ENCODE measurements around the gene DAPK2.

DAPK2 gene

DNA sequence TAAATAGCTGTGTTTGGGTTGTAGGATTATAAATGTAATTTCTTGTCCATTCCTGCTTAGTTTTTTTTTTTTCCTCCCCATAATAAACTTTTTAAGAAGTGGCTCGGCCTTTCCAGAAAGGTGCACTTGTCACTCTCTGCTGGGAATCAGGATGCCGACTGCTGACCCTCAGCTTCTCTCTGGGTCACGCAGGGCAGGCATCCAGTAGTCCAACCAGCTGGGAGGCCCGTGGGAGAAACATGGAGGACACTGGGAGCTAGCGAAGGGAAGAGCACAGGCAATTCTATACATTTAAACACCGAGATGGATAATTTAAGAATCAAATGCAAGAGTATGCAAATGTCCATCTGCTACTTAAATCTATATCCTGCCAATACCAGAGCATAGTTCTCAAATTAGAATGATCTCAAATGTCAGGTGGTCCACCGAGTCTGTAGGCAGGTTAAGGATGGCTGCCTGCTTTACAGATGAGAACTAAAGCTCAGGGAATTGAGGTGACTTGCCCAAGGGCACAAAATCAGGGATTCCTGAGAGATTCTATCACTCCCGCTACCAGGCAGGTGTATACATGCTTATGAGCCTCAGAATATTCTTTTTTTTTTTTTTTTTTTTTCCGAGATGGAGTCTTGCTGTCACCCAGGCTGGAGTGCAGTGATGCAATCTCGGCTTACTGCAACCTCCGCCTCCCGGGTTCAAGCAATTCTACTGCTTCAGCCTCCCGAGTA lies 64.5 kb downstream of the DAPK2 start:
- TF ChIP-seq, protein P1, sequence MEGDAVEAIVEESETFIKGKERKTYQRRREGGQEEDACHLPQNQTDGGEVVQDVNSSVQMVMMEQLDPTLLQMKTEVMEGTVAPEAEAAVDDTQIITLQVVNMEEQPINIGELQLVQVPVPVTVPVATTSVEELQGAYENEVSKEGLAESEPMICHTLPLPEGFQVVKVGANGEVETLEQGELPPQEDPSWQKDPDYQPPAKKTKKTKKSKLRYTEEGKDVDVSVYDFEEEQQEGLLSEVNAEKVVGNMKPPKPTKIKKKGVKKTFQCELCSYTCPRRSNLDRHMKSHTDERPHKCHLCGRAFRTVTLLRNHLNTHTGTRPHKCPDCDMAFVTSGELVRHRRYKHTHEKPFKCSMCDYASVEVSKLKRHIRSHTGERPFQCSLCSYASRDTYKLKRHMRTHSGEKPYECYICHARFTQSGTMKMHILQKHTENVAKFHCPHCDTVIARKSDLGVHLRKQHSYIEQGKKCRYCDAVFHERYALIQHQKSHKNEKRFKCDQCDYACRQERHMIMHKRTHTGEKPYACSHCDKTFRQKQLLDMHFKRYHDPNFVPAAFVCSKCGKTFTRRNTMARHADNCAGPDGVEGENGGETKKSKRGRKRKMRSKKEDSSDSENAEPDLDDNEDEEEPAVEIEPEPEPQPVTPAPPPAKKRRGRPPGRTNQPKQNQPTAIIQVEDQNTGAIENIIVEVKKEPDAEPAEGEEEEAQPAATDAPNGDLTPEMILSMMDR (IDR thresholded peaks at IDR 0.05; ENCODE audit: low read depth, low read length, missing control alignments) = no peak
- in situ Hi-C loops (cut with HindIII; ENCODE audit: low sequenced_read_pairs) = no loop called here
- H3K4me3 ChIP-seq (ENCODE audit: low read depth, low read length) = no peak overlapping the region
- no peak for DNase-seq (ENCODE audit: low read depth)

DNA sequence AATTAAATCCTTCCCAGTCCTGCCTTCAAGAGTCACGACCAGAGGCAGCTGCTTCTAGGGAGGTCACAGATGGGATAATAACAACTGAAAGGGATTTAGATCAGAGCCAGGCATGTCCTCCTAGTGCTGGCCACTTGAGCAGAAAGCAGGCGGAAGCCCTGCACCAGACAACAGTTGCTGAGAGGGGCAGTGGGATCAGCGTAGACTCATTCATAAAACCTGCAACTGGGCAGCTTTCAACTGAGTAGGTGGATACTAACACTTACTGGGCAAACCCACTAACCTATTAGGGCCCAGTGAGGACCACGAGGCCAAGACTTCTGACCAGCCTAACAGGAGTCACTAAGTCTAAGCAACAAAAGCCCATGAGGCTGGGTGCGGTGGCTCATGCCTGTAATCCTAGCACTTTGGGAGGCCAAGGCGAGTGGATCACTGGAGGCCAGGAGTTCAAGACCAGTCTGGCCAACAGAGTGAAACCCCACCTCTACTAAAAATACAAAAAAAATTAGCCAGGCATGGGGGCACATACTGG lies 67.0 kb downstream of the DAPK2 start:
- no peak overlapping the region for H3K4me3 ChIP-seq (ENCODE audit: low read depth, low read length)
- no peak for DNase-seq (ENCODE audit: low read depth)
- in situ Hi-C loops (cut with HindIII; ENCODE audit: low sequenced_read_pairs) = no loop called here
- TF ChIP-seq, protein P1 (IDR thresholded peaks at IDR 0.05; ENCODE audit: low read depth, low read length, missing control alignments) = no peak

DNA sequence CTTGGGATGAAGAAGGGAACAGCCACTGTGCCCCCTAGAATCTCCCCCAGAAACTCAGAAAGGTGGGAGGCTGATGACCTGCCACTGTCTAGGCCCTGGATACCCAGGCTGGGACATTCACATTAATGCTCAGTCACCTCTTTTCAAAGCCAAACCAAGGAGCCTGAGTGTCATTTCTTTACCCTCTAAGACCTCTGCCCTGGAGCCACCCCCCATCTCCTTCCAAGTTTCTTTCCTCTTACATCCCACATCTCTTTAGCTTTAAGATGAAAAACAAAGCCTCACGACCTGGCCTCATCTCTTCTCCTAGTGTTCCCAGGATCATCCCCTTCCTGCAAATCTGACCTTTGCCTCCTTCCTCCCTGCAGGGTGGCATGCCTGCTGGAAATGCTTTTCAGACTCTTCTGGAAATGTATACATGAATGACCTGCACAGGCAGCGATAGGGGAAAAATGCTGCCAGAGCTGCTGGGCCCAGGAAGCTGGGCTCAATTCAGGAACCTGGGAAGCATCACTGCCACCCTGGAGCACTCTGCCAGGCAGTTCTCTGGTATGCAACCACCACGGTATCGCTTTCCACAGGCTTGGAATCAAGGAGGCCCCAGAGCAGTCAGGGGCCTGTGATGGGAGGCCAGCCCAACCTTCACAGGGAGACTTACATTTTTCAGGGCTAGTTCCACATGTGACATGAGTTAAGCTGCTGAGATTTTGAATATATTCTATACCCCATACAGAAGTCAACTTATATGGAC lies 67.6 kb downstream of the DAPK2 start:
- TF ChIP-seq, protein P1 (IDR thresholded peaks at IDR 0.05; ENCODE audit: low read depth, low read length, missing control alignments) = no peak
- H3K4me3 ChIP-seq (ENCODE audit: low read depth, low read length) = no peak overlapping the region
- in situ Hi-C loops (cut with HindIII; ENCODE audit: low sequenced_read_pairs) = no loop called here
- no peak for DNase-seq (ENCODE audit: low read depth)

DNA sequence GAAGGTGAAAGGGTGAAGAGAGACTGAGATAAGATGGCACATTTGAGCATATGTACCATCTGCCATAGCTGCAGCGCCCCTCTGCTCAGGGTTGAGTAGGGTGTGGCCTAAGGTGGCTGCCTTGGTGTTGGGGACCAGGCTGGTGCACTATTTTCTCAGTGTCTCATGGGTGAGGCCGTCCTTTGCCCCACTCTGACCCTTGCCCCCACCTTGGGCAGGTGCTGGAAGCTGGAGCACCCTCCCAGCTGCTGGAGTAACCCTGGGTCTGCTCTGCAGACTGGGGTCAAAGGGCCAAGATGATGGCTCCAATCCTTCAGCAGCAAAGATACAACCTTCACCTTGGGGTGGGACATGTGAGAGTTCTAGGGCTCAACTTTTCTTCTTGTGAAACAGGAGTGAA lies 69.2 kb downstream of the DAPK2 start:
- DNase-seq (ENCODE audit: low read depth) = no peak
- TF ChIP-seq, protein P1 (IDR thresholded peaks at IDR 0.05; ENCODE audit: low read depth, low read length, missing control alignments) = no peak
- H3K4me3 ChIP-seq (ENCODE audit: low read depth, low read length) = no peak overlapping the region
- in situ Hi-C loops (cut with HindIII; ENCODE audit: low sequenced_read_pairs) = no loop called here

DNA sequence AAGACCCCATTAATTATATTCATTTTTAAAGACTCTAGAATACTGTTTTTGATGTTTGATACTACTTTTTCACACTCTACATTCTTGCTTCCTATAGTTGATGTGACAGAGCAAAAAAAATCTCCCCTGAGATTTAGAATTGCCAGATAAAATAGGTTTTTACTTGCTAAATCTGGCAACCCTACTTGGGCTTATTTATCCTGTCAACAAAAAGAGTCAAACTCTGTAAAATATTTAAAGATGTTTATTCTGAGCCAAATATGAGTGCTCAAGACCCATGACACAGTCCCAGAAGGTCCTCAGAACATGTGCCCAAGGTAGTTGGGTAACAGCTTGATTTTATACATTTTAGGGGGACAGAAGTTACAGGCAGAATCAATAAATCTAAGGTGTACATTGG lies 72.3 kb downstream of the DAPK2 start:
- H3K4me3 ChIP-seq (ENCODE audit: low read depth, low read length) = no peak overlapping the region
- TF ChIP-seq, protein P1 (IDR thresholded peaks at IDR 0.05; ENCODE audit: low read depth, low read length, missing control alignments) = no peak
- no peak for DNase-seq (ENCODE audit: low read depth)
- in situ Hi-C loops (cut with HindIII; ENCODE audit: low sequenced_read_pairs) = no loop called here

DNA sequence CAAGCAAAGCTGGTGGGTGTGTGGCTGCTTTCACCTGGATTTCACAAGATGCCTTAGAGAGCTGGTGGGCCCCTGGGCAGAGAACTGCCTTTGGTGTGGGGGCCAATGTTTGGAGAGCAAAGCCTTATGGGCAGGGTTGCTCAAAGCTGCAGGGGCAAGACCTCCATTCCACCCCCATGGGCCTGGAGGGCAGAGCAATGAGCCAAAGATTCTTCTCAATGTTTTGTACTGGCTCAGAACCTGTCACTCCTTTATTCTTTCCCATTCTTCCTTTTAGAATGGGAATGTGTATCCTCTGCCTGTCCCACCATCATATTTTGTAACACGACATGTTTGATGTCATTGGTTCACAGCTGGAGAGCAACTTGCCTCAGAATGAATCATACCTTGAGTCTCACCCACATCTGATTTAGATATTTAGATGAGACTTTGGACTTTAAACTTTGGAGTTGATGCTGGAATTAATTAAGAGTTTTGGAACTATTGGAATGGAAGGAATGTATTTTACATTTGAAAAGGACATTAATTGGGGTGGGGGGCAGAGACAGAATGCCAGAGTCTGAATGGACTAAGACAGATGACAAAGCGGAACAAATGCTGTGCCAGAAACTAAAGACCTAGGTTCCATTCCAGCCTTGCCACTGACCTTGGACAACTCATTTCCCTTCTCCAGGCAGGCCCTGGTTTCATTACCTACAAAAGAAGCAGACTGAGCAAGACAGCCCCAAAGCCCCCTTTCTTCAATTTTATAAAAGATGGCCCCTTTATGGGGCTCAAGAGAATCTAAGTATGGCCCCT lies 72.9 kb downstream of the DAPK2 start:
- TF ChIP-seq, protein P1 (IDR thresholded peaks at IDR 0.05; ENCODE audit: low read depth, low read length, missing control alignments) = no peak
- H3K4me3 ChIP-seq (ENCODE audit: low read depth, low read length) = no peak overlapping the region
- in situ Hi-C loops (cut with HindIII; ENCODE audit: low sequenced_read_pairs) = no loop called here
- DNase-seq (ENCODE audit: low read depth) = no peak

Measured in astrocyte of the cerebellum (primary cell).